Measurements from ENCODE around the gene GJB6.
A peak's percentile ranks its signal among the peaks of the same experiment; 100 is the strongest.

Gene GJB6

DNA sequence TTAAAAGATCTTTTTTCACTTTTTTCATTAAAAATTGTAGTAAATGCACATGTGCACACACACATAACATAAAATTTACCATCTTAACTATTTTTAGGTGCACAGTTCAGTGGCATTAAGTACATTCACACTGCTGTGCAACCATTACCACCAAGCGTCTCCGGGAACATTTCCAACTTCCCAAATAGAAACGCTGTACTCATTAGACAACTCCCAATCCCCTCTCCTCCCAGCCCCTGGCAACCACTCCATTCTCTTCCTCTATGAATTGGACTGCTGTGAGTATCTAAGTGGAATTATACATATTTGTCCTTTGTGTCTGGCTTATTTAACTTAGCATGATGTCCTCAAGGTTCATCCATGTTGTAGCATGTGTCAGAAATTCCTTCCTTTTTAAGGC lies 50.9 kb downstream of the GJB6 start:
- Histone ChIP-seq H3K9me3 (no peaks in the 10 kb centered on the region), H3K36me3 (no peaks in the 10 kb centered on the region), H3K4me1 (peaks cover 0 to 8% (median 0%) of the 10 kb centered on the region in 4 donors), H3K27me3 (peaks cover 0 to 70% of the 10 kb centered on the region in 2 donors), H3K27ac (no peak overlapping the region), H3K4me3 (no peak overlapping the region)
- intact Hi-C loops (cut with DNase I; ENCODE audit: low total_unique reads), result no loop called here
- TF ChIP-seq, protein P1, sequence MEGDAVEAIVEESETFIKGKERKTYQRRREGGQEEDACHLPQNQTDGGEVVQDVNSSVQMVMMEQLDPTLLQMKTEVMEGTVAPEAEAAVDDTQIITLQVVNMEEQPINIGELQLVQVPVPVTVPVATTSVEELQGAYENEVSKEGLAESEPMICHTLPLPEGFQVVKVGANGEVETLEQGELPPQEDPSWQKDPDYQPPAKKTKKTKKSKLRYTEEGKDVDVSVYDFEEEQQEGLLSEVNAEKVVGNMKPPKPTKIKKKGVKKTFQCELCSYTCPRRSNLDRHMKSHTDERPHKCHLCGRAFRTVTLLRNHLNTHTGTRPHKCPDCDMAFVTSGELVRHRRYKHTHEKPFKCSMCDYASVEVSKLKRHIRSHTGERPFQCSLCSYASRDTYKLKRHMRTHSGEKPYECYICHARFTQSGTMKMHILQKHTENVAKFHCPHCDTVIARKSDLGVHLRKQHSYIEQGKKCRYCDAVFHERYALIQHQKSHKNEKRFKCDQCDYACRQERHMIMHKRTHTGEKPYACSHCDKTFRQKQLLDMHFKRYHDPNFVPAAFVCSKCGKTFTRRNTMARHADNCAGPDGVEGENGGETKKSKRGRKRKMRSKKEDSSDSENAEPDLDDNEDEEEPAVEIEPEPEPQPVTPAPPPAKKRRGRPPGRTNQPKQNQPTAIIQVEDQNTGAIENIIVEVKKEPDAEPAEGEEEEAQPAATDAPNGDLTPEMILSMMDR (IDR thresholded peaks at IDR 0.05), result no peak
- DNase-seq, result no peak

DNA sequence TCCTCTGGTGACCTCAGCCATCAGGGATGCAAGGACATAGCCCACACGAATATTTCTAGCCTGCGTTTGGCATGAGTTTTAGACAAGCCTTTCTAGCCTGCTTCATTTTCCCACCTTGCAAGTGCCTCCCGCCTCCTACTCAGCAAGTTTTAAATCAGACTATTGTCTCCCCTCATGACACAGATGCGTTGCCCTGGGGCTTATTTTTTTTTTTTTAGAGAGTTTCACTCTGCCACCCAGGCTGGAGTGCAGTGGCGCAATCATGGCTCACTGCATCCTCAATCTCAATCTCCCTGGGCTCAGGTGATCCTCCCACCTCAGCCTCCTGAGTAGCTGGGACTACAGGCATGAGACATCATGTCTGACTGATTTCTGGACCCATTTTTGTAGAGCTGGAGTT lies 54.0 kb downstream of the GJB6 start:
- no peak overlapping the region for H3K27ac ChIP-seq
- peaks cover 0 to 8% (median 3%) of the 10 kb centered on the region in 4 donors for H3K4me1 ChIP-seq
- H3K36me3 ChIP-seq, result no peaks in the 10 kb centered on the region
- H3K4me3 ChIP-seq, result no peak overlapping the region
- intact Hi-C loops (cut with DNase I; ENCODE audit: low total_unique reads), result no loop called here
- TF ChIP-seq, protein P1 (IDR thresholded peaks at IDR 0.05), result no peak
- peaks cover 0 to 61% of the 10 kb centered on the region in 2 donors for H3K27me3 ChIP-seq
- DNase-seq, result no peak
- H3K9me3 ChIP-seq, result no peaks in the 10 kb centered on the region

DNA sequence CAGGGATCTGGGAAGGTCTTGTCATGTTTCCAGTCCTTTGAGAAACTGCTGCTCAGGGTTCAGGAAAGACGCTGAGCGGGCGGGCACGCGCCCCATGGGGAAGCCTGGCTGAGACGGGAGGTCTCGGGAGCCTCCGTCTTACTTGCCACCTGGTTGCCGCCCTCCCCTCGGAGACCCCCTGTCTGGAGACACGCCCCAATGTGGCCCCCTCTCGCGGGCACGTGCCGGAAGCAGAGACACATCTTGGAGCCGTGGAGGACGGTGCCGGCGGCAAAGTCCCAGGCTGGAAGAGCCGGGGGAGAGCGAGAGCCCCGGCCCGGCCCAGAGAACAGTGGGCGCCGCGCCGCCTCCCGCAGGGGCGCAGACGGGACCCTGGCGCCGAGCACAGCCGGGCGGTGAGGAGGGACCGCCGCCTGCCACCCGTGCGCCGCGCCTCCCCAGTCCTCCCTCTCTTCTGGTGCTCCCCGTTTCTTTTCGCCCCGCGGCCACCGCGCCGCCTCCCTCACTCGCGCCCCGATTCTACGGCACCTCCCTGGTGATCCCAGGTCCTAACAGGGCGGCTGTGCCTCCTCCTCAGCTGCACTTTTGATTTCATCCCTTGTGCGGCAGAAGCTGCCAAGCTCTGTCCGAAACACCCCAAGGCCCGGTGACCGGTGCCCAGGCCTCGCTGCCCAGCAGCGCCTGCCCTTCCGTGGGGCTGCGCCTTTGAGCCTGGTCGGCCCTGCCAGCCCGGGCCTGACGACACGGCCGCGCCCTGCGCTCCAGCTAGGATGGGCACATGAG lies 54.9 kb downstream of the GJB6 start:
- TF ChIP-seq, protein P1 (IDR thresholded peaks at IDR 0.05), result no peak
- Histone ChIP-seq H3K27ac (no peak overlapping the region), H3K4me3 (no peak overlapping the region), H3K36me3 (no peaks in the 10 kb centered on the region), H3K4me1 (peaks cover 0 to 8% (median 3%) of the 10 kb centered on the region in 4 donors), H3K9me3 (no peaks in the 10 kb centered on the region), H3K27me3 (peaks cover 0 to 61% of the 10 kb centered on the region in 2 donors)
- no peak for DNase-seq
- intact Hi-C loops (cut with DNase I; ENCODE audit: low total_unique reads), result no loop called here

DNA sequence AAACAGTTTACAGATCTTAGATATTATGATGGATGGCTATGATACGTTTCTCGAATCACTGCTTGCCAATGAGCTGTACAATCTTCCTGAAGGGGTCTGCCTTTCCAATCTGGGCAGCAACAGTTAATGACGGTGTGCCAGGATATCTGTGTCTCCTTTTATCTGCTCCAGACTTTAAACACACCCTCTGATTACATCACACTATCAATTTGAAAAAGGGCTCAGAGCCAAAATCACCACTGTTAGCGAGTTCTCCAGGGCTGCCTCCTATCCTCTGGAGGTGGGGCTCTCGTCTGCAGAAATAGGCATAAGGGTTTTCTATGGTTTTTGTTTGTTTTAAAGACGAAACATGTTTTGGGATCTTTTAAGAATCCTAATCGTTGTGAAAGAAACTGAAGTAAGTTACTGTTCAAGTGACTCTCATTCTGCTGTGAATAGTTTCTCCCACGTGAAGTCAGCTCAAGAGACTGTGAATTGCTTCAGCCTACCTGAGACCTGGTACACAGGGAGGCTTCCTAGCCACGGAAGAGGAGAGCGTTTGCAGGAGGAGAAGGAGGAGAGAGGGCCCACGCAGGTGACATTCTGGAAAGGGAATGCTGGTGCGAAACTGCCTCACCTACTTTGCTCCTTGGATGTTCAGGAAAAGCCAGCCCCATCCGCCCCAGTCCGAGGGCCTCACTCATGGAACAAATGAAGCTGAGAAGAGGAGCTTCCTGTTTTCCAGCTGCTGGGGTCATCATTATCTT lies 56.0 kb downstream of the GJB6 start:
- no peak for DNase-seq
- no peaks in the 10 kb centered on the region for H3K36me3 ChIP-seq
- H3K27ac ChIP-seq, result no peak overlapping the region
- no peaks in the 10 kb centered on the region for H3K9me3 ChIP-seq
- no peak overlapping the region for H3K4me3 ChIP-seq
- H3K27me3 ChIP-seq, result peaks cover 0 to 56% of the 10 kb centered on the region in 2 donors
- intact Hi-C loops (cut with DNase I; ENCODE audit: low total_unique reads), result no loop called here
- TF ChIP-seq, protein P1 (IDR thresholded peaks at IDR 0.05), result no peak
- H3K4me1 ChIP-seq, result peaks cover 0 to 8% (median 3%) of the 10 kb centered on the region in 4 donors

DNA sequence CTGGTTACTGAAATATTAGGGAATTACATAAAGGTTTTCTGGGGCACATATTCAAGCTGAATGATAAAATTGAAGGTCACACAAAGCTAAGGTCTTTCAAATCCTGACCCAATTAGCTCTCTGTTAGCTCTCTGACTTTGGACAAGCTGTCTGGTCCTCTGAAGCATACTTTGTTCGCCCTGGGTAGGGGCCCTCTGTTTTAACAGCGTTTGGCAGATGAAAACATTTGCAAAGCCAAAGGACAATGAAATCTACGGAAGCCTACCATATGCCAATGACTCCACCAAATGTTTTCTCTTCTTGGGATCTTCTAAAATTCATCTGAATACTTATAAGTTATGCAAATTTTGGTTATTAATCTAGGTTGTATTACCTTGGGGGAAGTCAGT lies 56.7 kb downstream of the GJB6 start:
- peak overlapping the region in 1 of 2 donors; percentile 18 for H3K4me3 ChIP-seq

More for the DNA sequence above, 56.7 kb downstream of the GJB6 start:
- H3K4me1 ChIP-seq, result peaks cover 0 to 8% (median 3%) of the 10 kb centered on the region in 4 donors
- no peaks in the 10 kb centered on the region for H3K36me3 ChIP-seq
- H3K27me3 ChIP-seq, result peaks cover 0 to 51% of the 10 kb centered on the region in 2 donors
- H3K9me3 ChIP-seq, result no peaks in the 10 kb centered on the region
- intact Hi-C loops (cut with DNase I; ENCODE audit: low total_unique reads), result no loop called here
- H3K27ac ChIP-seq, result no peak overlapping the region
- DNase-seq, result no peak
- TF ChIP-seq, protein P1 (IDR thresholded peaks at IDR 0.05), result no peak

Data from tibial artery (tissue), 4 donors.